ENCODE data around the gene SERF1B.
"Not testable (repeated sequence)": the region's sequence is repeated elsewhere in the genome, so short reads cannot be mapped to it uniquely, and the experiment has no call there.

SERF1B gene

GRCh38 chr5:70025106-70025844, at the start of gene SERF1B:
Gene SERF1B (plus strand): TSS chr5:70025251. CDS start chr5:70025452, 201 bp downstream.
- intact Hi-C loops (cut with DNase I); DNase-seq: not testable (repeated sequence)

- intact Hi-C loops (cut with DNase I); DNase-seq: not testable (repeated sequence)
Observed at GRCh38 chr5:69991713-69992112, 33.3 kb upstream of the SERF1B start.

GRCh38 chr5:69995535-69995934, 29.5 kb upstream of the SERF1B start:
- DNase-seq; intact Hi-C loops (cut with DNase I): not testable (repeated sequence)

GRCh38 chr5:70020660-70021059, 4.4 kb upstream of the SERF1B start:
- DNase-seq; intact Hi-C loops (cut with DNase I): not testable (repeated sequence)

- DNase-seq; intact Hi-C loops (cut with DNase I): not testable (repeated sequence)
Observed at GRCh38 chr5:70025845-70026145, 744 bp downstream of the SERF1B start.

GRCh38 chr5:70031204-70031603, 6.2 kb downstream of the SERF1B start:
- DNase-seq; intact Hi-C loops (cut with DNase I): not testable (repeated sequence)

DNA sequence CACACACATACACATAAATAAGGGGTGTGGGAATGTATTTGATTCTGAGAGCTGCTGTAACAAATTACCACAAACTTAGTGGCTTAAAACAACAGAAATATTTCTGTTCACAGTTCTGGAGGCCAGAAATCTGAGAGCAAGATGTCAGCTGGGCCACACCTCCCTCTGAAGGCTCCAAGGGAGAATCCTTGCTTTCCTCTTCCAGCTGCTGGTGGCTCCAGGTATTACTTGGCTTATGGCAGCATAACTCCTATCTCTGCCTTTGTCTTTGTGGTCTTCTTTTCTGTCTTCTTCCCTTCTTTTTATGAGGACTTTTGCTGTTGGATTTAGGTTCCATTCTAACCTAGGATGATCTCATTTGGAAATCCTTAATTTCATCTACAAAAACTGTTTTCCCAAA, 16.4 kb downstream of the SERF1B start:
- DNase-seq; intact Hi-C loops (cut with DNase I): not testable (repeated sequence)

DNA sequence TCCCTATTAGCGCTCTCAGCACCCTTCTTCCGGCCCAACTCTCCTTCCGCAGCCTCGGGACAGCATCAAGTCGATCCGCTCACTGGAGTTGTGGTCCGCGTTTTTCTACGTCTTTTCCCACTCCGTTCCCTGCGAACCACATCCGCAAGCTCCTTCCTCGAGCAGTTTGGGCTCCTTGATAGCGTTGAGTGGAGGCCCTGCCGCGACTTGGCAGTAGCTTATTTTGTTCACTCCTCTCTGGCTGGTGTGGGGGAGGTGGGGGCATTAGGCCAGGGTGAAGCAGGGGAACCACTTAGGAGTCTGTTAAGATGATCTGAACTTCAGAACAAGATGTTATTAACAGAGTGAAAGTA, 24.7 kb downstream of the SERF1B start:
- DNase-seq; intact Hi-C loops (cut with DNase I): not testable (repeated sequence)

DNA sequence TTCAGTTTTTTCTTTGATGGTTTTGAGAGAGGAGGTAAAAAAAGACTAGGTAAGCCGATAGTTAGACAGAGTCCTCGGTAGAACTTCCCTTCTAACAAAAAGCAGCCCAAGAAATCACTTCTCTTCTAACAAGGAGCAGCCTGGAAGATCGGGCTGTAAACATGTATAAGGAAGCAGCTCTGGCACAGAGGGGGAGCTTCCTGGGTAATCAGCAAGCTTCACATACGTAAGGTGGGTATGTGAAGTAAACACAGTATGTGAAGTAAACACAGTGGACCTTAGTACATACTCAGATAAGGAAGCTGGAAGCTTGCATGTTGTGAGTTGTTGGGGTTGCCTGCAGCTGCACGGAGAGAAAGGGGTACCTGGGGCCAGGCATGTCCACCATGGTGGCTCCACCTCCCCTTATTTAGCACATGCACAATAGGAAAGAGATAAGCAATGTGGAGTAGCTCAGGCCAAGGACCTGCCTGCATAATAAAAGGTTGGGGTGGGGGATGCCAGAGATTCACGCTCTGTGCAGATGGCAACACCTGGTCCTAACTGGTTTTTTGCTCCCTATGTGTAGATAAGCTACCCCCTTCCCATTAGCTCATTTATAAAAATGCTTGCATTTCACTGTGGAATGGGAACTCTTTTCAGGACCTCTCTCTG, 31.4 kb downstream of the SERF1B start:
- DNase-seq; intact Hi-C loops (cut with DNase I): not testable (repeated sequence)

- intact Hi-C loops (cut with DNase I); DNase-seq: not testable (repeated sequence)
Observed at GRCh38 chr5:70057140-70057539, 32.1 kb downstream of the SERF1B start.

GRCh38 chr5:70077632-70078031, 52.6 kb downstream of the SERF1B start:
- intact Hi-C loops (cut with DNase I) = not testable (repeated sequence)
- DNase-seq = peak in 1 of 10 donors; percentile 2

DNA sequence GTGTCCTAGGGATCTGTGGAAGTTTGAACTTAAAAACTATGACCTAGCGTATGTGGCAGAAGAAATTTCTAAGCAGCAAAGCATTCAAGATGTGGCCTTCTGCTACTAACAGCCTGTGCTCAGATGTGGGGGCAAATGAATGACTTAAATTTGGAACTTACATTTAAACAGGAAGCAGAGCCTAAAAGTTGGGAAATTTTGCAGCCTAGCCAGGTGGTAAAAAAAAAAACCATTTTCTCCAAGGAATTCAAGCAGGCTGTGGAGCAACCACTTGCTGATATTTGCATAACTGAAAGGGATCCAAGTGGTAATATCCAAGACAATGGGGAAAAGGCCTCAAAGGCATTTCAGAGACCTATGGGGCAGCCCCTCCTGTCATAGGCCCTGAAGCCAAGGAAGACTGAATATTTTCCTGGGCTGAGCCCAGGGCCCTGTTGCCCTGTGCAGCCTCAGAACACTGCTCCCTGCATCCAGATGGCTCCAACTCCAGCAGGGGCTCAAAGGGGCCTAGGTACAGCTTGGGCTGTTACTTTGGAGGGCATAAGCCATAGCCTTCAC, 63.9 kb downstream of the SERF1B start:
- intact Hi-C loops (cut with DNase I); DNase-seq: not testable (repeated sequence)

- DNase-seq; intact Hi-C loops (cut with DNase I): not testable (repeated sequence)
Observed at GRCh38 chr5:70091776-70092175, 66.7 kb downstream of the SERF1B start.

Measured in posterior cingulate gyrus (tissue), 11 donors.